ENCODE measurements around the gene KRT35. TPM values are rescaled to one million over a fixed set of nuclear protein-coding genes. Genes with fewer than 3 reads are reported as not detected.

KRT35 gene
- total and polyA plus RNA-seq, 10 donors = 0.19 TPM; not detected in 8

GRCh38 chr17:41451154-41451728 lies 29.7 kb downstream of the KRT35 start:
- intact Hi-C loops (cut with DNase I; ENCODE audit: low total_unique reads) = no loop called here
- Histone ChIP-seq H3K4me3 (no peak overlapping the region), H3K9me3 (peaks cover 0 to 4% (median 0%) of the 10 kb centered on the region in 8 donors), H3K27ac (no peak overlapping the region), H3K36me3 (no peaks in the 10 kb centered on the region), H3K27me3 (replicated peaks in 1 of 7) (peaks cover 0 to 5% (median 0%) of the 10 kb centered on the region in 7 donors), H3K4me1 (no peaks in the 10 kb centered on the region)
- DNase-seq = no peak
- no peak for TF ChIP-seq CTCF (IDR thresholded peaks at IDR 0.05 in 8 of 11, conservative IDR thresholded peaks at IDR 0.05 in 3 of 11)
- TF ChIP-seq POLR2AphosphoS5 (IDR thresholded peaks at IDR 0.05) = no peak
- no peak for TF ChIP-seq POLR2A (IDR thresholded peaks at IDR 0.05)
- 74 to 98% (median 91%) methylated on average over 2 of the region's 2 CpGs for WGBS, 5 donors

GRCh38 chr17:41449008-41449407 lies 31.9 kb downstream of the KRT35 start:
- 73 to 89% (median 80%) methylated on average over 5 to 6 of the region's 6 CpGs for WGBS, 5 donors
- intact Hi-C loops (cut with DNase I; ENCODE audit: low total_unique reads) = no loop called here

GRCh38 chr17:41448506-41448905 lies 32.4 kb downstream of the KRT35 start:
- peaks cover 0 to 4% (median 0%) of the 10 kb centered on the region in 8 donors for H3K9me3 ChIP-seq
- H3K4me3 ChIP-seq = no peak overlapping the region
- H3K4me1 ChIP-seq = no peaks in the 10 kb centered on the region
- peaks cover 0 to 21% (median 0%) of the 10 kb centered on the region in 7 donors for H3K27me3 ChIP-seq (replicated peaks in 1 of 7)
- WGBS, 5 donors = 37 to 100% (median 60%) methylated on average over 1 to 2 of the region's 2 CpGs
- TF ChIP-seq CTCF (IDR thresholded peaks at IDR 0.05 in 8 of 11, conservative IDR thresholded peaks at IDR 0.05 in 3 of 11) = no peak
- no peak for TF ChIP-seq POLR2A (IDR thresholded peaks at IDR 0.05)
- intact Hi-C loops (cut with DNase I; ENCODE audit: low total_unique reads) = no loop called here
- no peaks in the 10 kb centered on the region for H3K36me3 ChIP-seq
- no peak for DNase-seq
- no peak overlapping the region for H3K27ac ChIP-seq

More at GRCh38 chr17:41449008-41449407, 31.9 kb downstream of the KRT35 start:
- Histone ChIP-seq H3K36me3 (no peaks in the 10 kb centered on the region), H3K4me3 (no peak overlapping the region), H3K4me1 (no peaks in the 10 kb centered on the region), H3K27me3 (replicated peaks in 1 of 7) (peaks cover 0 to 21% (median 0%) of the 10 kb centered on the region in 7 donors), H3K9me3 (peaks cover 0 to 4% (median 0%) of the 10 kb centered on the region in 8 donors), H3K27ac (no peak overlapping the region)
- no peak for TF ChIP-seq POLR2A (IDR thresholded peaks at IDR 0.05)
- TF ChIP-seq CTCF (IDR thresholded peaks at IDR 0.05 in 8 of 11, conservative IDR thresholded peaks at IDR 0.05 in 3 of 11) = no peak
- TF ChIP-seq POLR2AphosphoS5 (IDR thresholded peaks at IDR 0.05) = no peak
- no peak for DNase-seq

- TF ChIP-seq CTCF (IDR thresholded peaks at IDR 0.05 in 8 of 11, conservative IDR thresholded peaks at IDR 0.05 in 3 of 11) (no peak), POLR2AphosphoS5 (IDR thresholded peaks at IDR 0.05) (no peak)
- DNase-seq = no peak
- Histone ChIP-seq H3K9me3 (peaks cover 0 to 4% (median 0%) of the 10 kb centered on the region in 8 donors), H3K36me3 (no peaks in the 10 kb centered on the region), H3K4me3 (no peak overlapping the region), H3K27me3 (replicated peaks in 1 of 7) (peaks cover 0 to 29% (median 0%) of the 10 kb centered on the region in 7 donors), H3K27ac (no peak overlapping the region), H3K4me1 (no peaks in the 10 kb centered on the region)
- intact Hi-C loops (cut with DNase I; ENCODE audit: low total_unique reads) = no loop called here
- 38 to 86% (median 66%) methylated on average over 2 of the region's 2 CpGs for WGBS, 5 donors
These were observed 34.1 kb downstream of the KRT35 start for GRCh38 chr17:41446806-41447205.

Data from spleen (tissue), 11 donors.